Transverse colon (tissue), 4 donors: ENCODE results near the gene POU2F1. TPM values are rescaled to one million over a fixed set of nuclear protein-coding genes. Genes with fewer than 3 reads are reported as not detected.
A peak's percentile ranks its signal among the peaks of the same experiment; 100 is the strongest.

ENCODE experiments used
- DNase-seq: peaks from one replicate; pipeline ENCODE4 v3.0.0-alpha.2; 2019
- H3K27ac ChIP-seq, 4 donors: fragments of 200-600 bp; sonication (generic); 2 replicates each; pipeline ENCODE4 v1.5.1; 2016 to 2018; ENCODE audit warnings: inconsistent platforms in 4 of 4
- H3K27me3 ChIP-seq: fragments of 200-600 bp; sonication (generic); 2 replicates; pipeline ENCODE4 v1.5.1; 2017; ENCODE audit warnings: inconsistent platforms
- H3K36me3 ChIP-seq, 4 donors: fragments of 200-600 bp; sonication (generic); 2 replicates each; pipeline ENCODE4 v1.5.1; 2017 to 2019; ENCODE audit warnings: inconsistent platforms in 4 of 4
- H3K4me1 ChIP-seq, 4 donors: fragments of 200-600 bp; sonication (generic); 2 replicates each; pipeline ENCODE4 v1.5.1; 2017 to 2020; ENCODE audit warnings: inconsistent platforms in 4 of 4
- H3K4me3 ChIP-seq, 4 donors: fragments of 200-600 bp; sonication (generic); 1 replicate in 1 of 4; 2 replicates in 3 of 4; pipeline versions ENCODE4 v1.5.1 to v1.6.1; 2017 to 2019; ENCODE audit warnings: inconsistent platforms in 4 of 4
- H3K9me3 ChIP-seq, 2 donors: fragments of 200-600 bp; sonication (generic); 2 replicates each; pipeline ENCODE4 v1.5.1; 2017 to 2019; ENCODE audit warnings: inconsistent platforms in 2 of 2
- EP300 ChIP-seq: sonication (generic); formaldehyde crosslinking; IDR thresholded peaks from one replicate; pipeline ENCODE4 v1.6.1; 2017; ENCODE audit warnings: antibody characterized with exemption, low read depth
- POLR2A ChIP-seq: fragments of 450-650 bp; IDR thresholded peaks from one replicate; pipeline ENCODE4 v1.6.1; 2016; ENCODE audit warnings: antibody characterized with exemption, mild to moderate bottlenecking, moderate library complexity
- POLR2AphosphoS5 ChIP-seq, 3 donors: sonication (generic); formaldehyde crosslinking; IDR thresholded peaks; one replicate each; pipeline ENCODE4 v1.6.1; 2016; ENCODE audit warnings: antibody characterized with exemption in 3 of 3
- WGBS, 2 donors: methylation state at CpG; one replicate each; pipeline ENCODE4 v1.1.5; 2018; ENCODE audit warnings: low coverage in 1 of 2; 5-methylcytosine and 5-hydroxymethylcytosine counted together
- in situ Hi-C, 4 donors: fragments of 200-750 bp; cut with MboI; loops; one replicate each; pipeline versions ENCODE4 v1.15.0 to v1.15.1; 2017; ENCODE audit warnings: low sequenced_read_pairs in 3 of 4, low pct_ligation_motif_present in 1 of 4, low pct_unique_long_range_greater_than_20kb in 1 of 4
- intact Hi-C: fragments of 100-400 bp; cut with DNase I; formaldehyde crosslinking; loops from one replicate; pipeline ENCODE4 v1.15.1; 2023; ENCODE audit warnings: low total_unique reads
- total RNA-seq, 4 donors: library from RNA; depleted of rRNA; stranded (reverse); fragments of >200 nt; gene quantifications; one replicate each; pipeline ENCODE4 v1.1.0, GENCODE V29; 2016
- TF ChIP-seq, protein P1 (sequence below), 5 experiments: fragments of 200-600 bp in 3 of 5; fragments of 450-650 bp in 2 of 5; sonication (generic) in 3 of 5; IDR thresholded peaks; 1 replicate in 2 of 5; 2 replicates in 3 of 5; pipeline ENCODE4 v1.5.1; 2016 to 2017; ENCODE audit warnings: antibody characterized with exemption in 5 of 5, inconsistent platforms in 3 of 5, mild to moderate bottlenecking in 2 of 5, moderate library complexity in 1 of 5

The POU2F1 gene
- total RNA-seq, 4 donors from 2014 or later: 6.6 to 31.8 (median 19.0) TPM

- no peaks in the 10 kb centered on the region for H3K36me3 ChIP-seq
- peak; percentile 55 to 72 (median 61) for TF ChIP-seq POLR2AphosphoS5 (IDR thresholded peaks at IDR 0.05)
- TF ChIP-seq EP300: no peak
- TF ChIP-seq POLR2A: peak; percentile 58
- TF ChIP-seq, protein P1, sequence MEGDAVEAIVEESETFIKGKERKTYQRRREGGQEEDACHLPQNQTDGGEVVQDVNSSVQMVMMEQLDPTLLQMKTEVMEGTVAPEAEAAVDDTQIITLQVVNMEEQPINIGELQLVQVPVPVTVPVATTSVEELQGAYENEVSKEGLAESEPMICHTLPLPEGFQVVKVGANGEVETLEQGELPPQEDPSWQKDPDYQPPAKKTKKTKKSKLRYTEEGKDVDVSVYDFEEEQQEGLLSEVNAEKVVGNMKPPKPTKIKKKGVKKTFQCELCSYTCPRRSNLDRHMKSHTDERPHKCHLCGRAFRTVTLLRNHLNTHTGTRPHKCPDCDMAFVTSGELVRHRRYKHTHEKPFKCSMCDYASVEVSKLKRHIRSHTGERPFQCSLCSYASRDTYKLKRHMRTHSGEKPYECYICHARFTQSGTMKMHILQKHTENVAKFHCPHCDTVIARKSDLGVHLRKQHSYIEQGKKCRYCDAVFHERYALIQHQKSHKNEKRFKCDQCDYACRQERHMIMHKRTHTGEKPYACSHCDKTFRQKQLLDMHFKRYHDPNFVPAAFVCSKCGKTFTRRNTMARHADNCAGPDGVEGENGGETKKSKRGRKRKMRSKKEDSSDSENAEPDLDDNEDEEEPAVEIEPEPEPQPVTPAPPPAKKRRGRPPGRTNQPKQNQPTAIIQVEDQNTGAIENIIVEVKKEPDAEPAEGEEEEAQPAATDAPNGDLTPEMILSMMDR (IDR thresholded peaks at IDR 0.05): peak in 3 of 5 experiments; percentile 12 to 44 (median 39)
- intact Hi-C loops (no loop called here), in situ Hi-C loops (loop anchor here in 1 of 4 donors (10.0 kb wide), 1 partner anchor 155 kb away; no protein-coding TSS in a partner anchor)
- peak overlapping the region; percentile 92 to 100 (median 96) for H3K27ac ChIP-seq
- 0 to 1% methylated on average over 23 to 44 of the region's 55 CpGs for WGBS, 2 donors
- peak; percentile 93 for DNase-seq
- peaks cover 10 to 33% (median 23%) of the 10 kb centered on the region in 4 donors for H3K4me1 ChIP-seq
- H3K27me3 ChIP-seq: no peaks in the 10 kb centered on the region
- H3K9me3 ChIP-seq: no peaks in the 10 kb centered on the region
- H3K4me3 ChIP-seq: peak overlapping the region; percentile 49 to 92 (median 82)
Observed at GRCh38 chr1:167219646-167220536, 795 bp upstream of the POU2F1 start.

GRCh38 chr1:167221126-167221737, 546 bp downstream of the POU2F1 start:
- in situ Hi-C loops: no loop called here
- no peak for DNase-seq
- intact Hi-C loops: no loop called here

DNA sequence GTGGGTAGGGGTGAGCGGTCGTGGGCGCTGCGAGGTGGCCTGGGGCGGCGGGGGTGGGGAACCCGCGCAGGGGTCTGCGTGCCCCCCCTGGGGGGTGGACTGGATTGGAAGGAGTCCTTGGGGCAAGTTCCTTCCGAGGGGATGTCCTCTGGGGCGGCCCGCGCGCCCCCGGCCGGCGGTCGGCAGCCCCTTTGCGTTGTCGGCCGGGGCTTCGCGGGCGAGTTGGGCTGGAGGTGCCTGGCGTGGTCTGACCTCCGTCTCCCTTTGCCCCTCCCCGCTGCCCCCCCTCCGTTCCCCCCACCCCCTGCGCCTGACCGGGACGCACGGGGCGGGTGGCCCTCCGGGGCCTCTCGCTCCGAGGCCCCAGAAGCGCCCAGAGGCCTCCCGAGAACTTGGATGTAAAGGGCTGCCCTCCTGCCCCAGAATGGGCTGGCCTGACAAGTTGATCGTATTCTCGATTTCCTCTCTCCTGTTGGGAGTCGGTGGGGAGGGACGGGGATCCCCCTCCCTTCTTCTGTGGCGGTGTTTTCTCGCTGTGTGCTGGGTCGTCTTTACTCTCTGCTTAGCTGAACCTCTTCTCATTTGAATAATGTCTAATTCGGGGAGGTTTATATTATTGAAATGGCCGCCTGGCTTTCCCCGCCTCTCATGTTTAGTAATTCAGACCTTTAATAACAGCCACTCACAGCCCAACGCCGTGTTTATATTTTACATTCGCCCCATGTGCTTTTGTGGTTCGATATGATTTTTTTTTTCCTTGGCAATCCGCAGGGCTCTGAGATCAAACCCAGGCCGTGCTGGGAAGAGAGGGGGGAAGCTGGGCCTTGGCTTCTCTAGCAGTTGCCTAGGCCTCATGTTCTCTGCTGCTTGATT, 1.3 kb downstream of the POU2F1 start:
- Histone ChIP-seq H3K9me3 (no peaks in the 10 kb centered on the region), H3K27me3 (no peaks in the 10 kb centered on the region), H3K4me3 (peak overlapping the region; percentile 51 to 97 (median 90)), H3K27ac (peak overlapping the region; percentile 95 to 100 (median 100)), H3K36me3 (no peaks in the 10 kb centered on the region), H3K4me1 (peaks cover 10 to 50% (median 28%) of the 10 kb centered on the region in 4 donors)
- WGBS, 2 donors: 0 to 1% methylated on average over 12 to 19 of the region's 54 CpGs
- intact Hi-C loops: no loop called here
- in situ Hi-C loops: no loop called here
- peak; percentile 80 for DNase-seq
- peak; percentile 88 to 91 (median 88) for TF ChIP-seq POLR2AphosphoS5 (IDR thresholded peaks at IDR 0.05)
- TF ChIP-seq POLR2A: peak; percentile 95
- TF ChIP-seq, protein P1 (IDR thresholded peaks at IDR 0.05): no peak

More at GRCh38 chr1:167221126-167221737, 546 bp downstream of the POU2F1 start:
- TF ChIP-seq POLR2AphosphoS5 (IDR thresholded peaks at IDR 0.05) (no peak), EP300 (no peak), POLR2A (no peak)
- TF ChIP-seq, protein P1 (IDR thresholded peaks at IDR 0.05): no peak
- peak overlapping the region; percentile 95 to 100 (median 100) for H3K27ac ChIP-seq
- 0% methylated on average over 36 of the region's 76 CpGs; no CpG with 5 or more reads in 1 of the 2 donors for WGBS, 2 donors
- H3K9me3 ChIP-seq: no peaks in the 10 kb centered on the region
- H3K4me3 ChIP-seq: peak overlapping the region; percentile 79 to 97 (median 90)
- H3K4me1 ChIP-seq: peaks cover 10 to 42% (median 25%) of the 10 kb centered on the region in 4 donors
- no peaks in the 10 kb centered on the region for H3K36me3 ChIP-seq
- H3K27me3 ChIP-seq: no peaks in the 10 kb centered on the region
